Sigmoid colon (tissue), 4 donors: ENCODE results near the gene ERV3-1.
A peak's percentile ranks its signal among the peaks of the same experiment; 100 is the strongest.

Source experiments
- EP300 ChIP-seq, 4 donors: sonication (generic); formaldehyde crosslinking; IDR thresholded peaks; one replicate each; pipeline ENCODE4 v1.6.1; 2017; ENCODE audit warnings: antibody characterized with exemption in 4 of 4
- POLR2A ChIP-seq, 2 donors: fragments of 450-650 bp; IDR thresholded peaks; one replicate each; pipeline ENCODE4 v1.6.1; 2016; ENCODE audit warnings: antibody characterized with exemption in 2 of 2, mild to moderate bottlenecking in 2 of 2, moderate library complexity in 2 of 2
- POLR2AphosphoS5 ChIP-seq, 4 donors: sonication (generic); formaldehyde crosslinking; IDR thresholded peaks; one replicate each; pipeline ENCODE4 v1.6.1; 2017; ENCODE audit warnings: antibody characterized with exemption in 4 of 4
- TF ChIP-seq, protein P1 (sequence below), 4 experiments: fragments of 450-650 bp in 3 of 4; fragments of 200-600 bp in 1 of 4; IDR thresholded peaks; one replicate each; pipeline ENCODE4 v1.5.1; 2016 to 2019; ENCODE audit warnings: antibody characterized with exemption in 4 of 4, mild to moderate bottlenecking in 3 of 4, moderate library complexity in 2 of 4

DNA sequence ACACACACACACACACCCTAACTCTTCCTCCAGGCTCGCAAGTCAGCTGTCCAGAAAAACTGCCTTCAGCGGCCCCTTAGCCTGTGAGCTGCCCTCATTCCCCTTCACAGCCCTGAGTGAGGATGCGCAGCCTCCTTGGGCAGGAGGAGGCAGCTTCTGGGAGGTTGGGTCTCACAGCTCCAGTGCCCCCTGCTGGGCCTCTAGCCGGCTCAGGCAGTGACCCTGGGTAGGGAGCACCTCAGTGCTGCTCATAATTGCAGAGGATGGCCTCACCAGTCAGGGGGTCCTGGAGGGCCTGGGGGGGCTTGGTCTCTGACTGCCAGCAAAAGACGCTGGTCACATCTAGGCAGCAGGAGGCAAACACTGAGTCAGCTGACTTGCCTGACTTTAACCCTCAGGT lies 59.7 kb downstream of the ERV3-1 start:
- TF ChIP-seq, protein P1, sequence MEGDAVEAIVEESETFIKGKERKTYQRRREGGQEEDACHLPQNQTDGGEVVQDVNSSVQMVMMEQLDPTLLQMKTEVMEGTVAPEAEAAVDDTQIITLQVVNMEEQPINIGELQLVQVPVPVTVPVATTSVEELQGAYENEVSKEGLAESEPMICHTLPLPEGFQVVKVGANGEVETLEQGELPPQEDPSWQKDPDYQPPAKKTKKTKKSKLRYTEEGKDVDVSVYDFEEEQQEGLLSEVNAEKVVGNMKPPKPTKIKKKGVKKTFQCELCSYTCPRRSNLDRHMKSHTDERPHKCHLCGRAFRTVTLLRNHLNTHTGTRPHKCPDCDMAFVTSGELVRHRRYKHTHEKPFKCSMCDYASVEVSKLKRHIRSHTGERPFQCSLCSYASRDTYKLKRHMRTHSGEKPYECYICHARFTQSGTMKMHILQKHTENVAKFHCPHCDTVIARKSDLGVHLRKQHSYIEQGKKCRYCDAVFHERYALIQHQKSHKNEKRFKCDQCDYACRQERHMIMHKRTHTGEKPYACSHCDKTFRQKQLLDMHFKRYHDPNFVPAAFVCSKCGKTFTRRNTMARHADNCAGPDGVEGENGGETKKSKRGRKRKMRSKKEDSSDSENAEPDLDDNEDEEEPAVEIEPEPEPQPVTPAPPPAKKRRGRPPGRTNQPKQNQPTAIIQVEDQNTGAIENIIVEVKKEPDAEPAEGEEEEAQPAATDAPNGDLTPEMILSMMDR (IDR thresholded peaks at IDR 0.05), result peak in 1 of 4 experiments; percentile 15
- TF ChIP-seq POLR2A (IDR thresholded peaks at IDR 0.05), result no peak
- TF ChIP-seq EP300 (IDR thresholded peaks at IDR 0.05), result no peak
- TF ChIP-seq POLR2AphosphoS5 (IDR thresholded peaks at IDR 0.05), result no peak
